Measurements from ENCODE around the gene KEAP1. TPM values are rescaled to one million over a fixed set of nuclear protein-coding genes. Genes with fewer than 3 reads are reported as not detected.
"Not testable (repeated sequence)": the region's sequence is repeated elsewhere in the genome, so short reads cannot be mapped to it uniquely, and the experiment has no call there.

The KEAP1 gene
- total RNA-seq, 1 experiment from 2014 or later = 75.2 TPM

DNA sequence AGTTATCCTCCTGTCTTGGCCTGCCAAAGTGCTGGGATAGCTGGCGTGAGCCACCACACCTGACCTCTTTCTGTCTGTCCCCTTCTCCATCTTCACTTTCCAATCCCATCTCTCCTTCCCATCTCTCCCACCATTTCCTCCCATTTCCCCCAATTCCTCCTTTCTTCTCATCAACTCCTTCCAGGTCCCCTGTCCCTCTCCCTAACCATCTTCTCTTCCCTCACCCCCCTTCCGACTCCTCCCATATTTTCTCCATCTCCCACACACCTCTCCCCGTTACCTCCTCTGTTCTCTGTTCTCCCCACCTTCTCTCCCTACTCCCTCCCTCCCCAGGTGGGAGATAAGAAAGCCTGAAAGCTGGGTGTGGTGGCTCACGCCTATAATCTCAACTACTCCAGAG is 40.6 kb downstream of the KEAP1 start:
- POLR2A ChIA-PET = no interaction called here
- Histone ChIP-seq H3K4me3 (replicated peaks in 1 of 2; ENCODE audit: low read depth in 1 of 2, low read length in 2 of 2) (no peak overlapping the region), H3K9me2 (ENCODE audit: insufficient read depth) (no peaks in the 10 kb centered on the region), H3K79me2 (ENCODE audit: insufficient read depth, low read length) (no peaks in the 10 kb centered on the region), H3K36me3 (ENCODE audit: control insufficient read depth in 1 of 2, insufficient read depth in 2 of 2, low read length in 2 of 2) (peaks cover 8 to 20% of the 10 kb centered on the region in 2 experiments), H3K4me1 (ENCODE audit: control insufficient read depth in 1 of 2, insufficient read depth in 2 of 2, low read length in 2 of 2) (peaks cover 7 to 13% of the 10 kb centered on the region in 2 experiments), H2AFZ (ENCODE audit: low read depth, low read length, poor library complexity, severe bottlenecking) (no peak overlapping the region), H3K9me3 (ENCODE audit: control insufficient read depth in 1 of 2, insufficient read depth in 1 of 2, low read depth in 1 of 2, low read length in 2 of 2) (no peaks in the 10 kb centered on the region), H3K9ac (ENCODE audit: low read length) (no peak overlapping the region), H3K4me2 (ENCODE audit: low read length) (no peak overlapping the region), H4K20me1 (ENCODE audit: insufficient read depth) (no peaks in the 10 kb centered on the region), H3K27ac (ENCODE audit: low read depth, low read length) (no peak overlapping the region), H3K27me3 (ENCODE audit: insufficient read depth, low read length) (no peaks in the 10 kb centered on the region)
- no TSS peak for BruUV-seq (replicated peaks)
- CTCF ChIA-PET = no interaction called here
- no peak for TF ChIP-seq JUND (IDR thresholded peaks at IDR 0.05)
- TF ChIP-seq ZNF274 (IDR thresholded peaks at IDR 0.05; ENCODE audit: low read depth, low read length) = no peak
- TF ChIP-seq, protein P1, sequence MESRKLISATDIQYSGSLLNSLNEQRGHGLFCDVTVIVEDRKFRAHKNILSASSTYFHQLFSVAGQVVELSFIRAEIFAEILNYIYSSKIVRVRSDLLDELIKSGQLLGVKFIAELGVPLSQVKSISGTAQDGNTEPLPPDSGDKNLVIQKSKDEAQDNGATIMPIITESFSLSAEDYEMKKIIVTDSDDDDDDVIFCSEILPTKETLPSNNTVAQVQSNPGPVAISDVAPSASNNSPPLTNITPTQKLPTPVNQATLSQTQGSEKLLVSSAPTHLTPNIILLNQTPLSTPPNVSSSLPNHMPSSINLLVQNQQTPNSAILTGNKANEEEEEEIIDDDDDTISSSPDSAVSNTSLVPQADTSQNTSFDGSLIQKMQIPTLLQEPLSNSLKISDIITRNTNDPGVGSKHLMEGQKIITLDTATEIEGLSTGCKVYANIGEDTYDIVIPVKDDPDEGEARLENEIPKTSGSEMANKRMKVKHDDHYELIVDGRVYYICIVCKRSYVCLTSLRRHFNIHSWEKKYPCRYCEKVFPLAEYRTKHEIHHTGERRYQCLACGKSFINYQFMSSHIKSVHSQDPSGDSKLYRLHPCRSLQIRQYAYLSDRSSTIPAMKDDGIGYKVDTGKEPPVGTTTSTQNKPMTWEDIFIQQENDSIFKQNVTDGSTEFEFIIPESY (IDR thresholded peaks at IDR 0.05; ENCODE audit: extremely low read depth, insufficient replicate concordance, low read length) = no peak
- TF ChIP-seq, protein P2, sequence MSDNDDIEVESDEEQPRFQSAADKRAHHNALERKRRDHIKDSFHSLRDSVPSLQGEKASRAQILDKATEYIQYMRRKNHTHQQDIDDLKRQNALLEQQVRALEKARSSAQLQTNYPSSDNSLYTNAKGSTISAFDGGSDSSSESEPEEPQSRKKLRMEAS (IDR thresholded peaks at IDR 0.05) = no peak
- TF ChIP-seq EZH2phosphoT487 (IDR thresholded peaks at IDR 0.05; ENCODE audit: borderline replicate concordance) = no peak
- TF ChIP-seq, protein P3, sequence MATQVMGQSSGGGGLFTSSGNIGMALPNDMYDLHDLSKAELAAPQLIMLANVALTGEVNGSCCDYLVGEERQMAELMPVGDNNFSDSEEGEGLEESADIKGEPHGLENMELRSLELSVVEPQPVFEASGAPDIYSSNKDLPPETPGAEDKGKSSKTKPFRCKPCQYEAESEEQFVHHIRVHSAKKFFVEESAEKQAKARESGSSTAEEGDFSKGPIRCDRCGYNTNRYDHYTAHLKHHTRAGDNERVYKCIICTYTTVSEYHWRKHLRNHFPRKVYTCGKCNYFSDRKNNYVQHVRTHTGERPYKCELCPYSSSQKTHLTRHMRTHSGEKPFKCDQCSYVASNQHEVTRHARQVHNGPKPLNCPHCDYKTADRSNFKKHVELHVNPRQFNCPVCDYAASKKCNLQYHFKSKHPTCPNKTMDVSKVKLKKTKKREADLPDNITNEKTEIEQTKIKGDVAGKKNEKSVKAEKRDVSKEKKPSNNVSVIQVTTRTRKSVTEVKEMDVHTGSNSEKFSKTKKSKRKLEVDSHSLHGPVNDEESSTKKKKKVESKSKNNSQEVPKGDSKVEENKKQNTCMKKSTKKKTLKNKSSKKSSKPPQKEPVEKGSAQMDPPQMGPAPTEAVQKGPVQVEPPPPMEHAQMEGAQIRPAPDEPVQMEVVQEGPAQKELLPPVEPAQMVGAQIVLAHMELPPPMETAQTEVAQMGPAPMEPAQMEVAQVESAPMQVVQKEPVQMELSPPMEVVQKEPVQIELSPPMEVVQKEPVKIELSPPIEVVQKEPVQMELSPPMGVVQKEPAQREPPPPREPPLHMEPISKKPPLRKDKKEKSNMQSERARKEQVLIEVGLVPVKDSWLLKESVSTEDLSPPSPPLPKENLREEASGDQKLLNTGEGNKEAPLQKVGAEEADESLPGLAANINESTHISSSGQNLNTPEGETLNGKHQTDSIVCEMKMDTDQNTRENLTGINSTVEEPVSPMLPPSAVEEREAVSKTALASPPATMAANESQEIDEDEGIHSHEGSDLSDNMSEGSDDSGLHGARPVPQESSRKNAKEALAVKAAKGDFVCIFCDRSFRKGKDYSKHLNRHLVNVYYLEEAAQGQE (IDR thresholded peaks at IDR 0.05; ENCODE audit: low read depth) = no peak
- TF ChIP-seq ZFX (IDR thresholded peaks at IDR 0.05) = no peak
- no peak for TF ChIP-seq ELF1 (IDR thresholded peaks at IDR 0.05; ENCODE audit: borderline replicate concordance, low read depth)
- no peak for TF ChIP-seq EZH2 (IDR thresholded peaks at IDR 0.05)
- TF ChIP-seq, protein P4, sequence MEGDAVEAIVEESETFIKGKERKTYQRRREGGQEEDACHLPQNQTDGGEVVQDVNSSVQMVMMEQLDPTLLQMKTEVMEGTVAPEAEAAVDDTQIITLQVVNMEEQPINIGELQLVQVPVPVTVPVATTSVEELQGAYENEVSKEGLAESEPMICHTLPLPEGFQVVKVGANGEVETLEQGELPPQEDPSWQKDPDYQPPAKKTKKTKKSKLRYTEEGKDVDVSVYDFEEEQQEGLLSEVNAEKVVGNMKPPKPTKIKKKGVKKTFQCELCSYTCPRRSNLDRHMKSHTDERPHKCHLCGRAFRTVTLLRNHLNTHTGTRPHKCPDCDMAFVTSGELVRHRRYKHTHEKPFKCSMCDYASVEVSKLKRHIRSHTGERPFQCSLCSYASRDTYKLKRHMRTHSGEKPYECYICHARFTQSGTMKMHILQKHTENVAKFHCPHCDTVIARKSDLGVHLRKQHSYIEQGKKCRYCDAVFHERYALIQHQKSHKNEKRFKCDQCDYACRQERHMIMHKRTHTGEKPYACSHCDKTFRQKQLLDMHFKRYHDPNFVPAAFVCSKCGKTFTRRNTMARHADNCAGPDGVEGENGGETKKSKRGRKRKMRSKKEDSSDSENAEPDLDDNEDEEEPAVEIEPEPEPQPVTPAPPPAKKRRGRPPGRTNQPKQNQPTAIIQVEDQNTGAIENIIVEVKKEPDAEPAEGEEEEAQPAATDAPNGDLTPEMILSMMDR (IDR thresholded peaks at IDR 0.05 in 2 of 3, conservative IDR thresholded peaks at IDR 0.05 in 1 of 3; ENCODE audit: borderline replicate concordance in 1 of 3, insufficient read depth in 1 of 3, low read depth in 2 of 3, low read length in 2 of 3) = no peak
- TF ChIP-seq TCF7L2 (IDR thresholded peaks at IDR 0.05; ENCODE audit: borderline replicate concordance, extremely low read depth, insufficient read depth, insufficient read length) = no peak
- TF ChIP-seq SP1 (IDR thresholded peaks at IDR 0.05; ENCODE audit: low read depth) = no peak
- no peak for TF ChIP-seq SRF (IDR thresholded peaks at IDR 0.05; ENCODE audit: low read depth)
- ATAC-seq = no peak
- no peak for DNase-seq (ENCODE audit: low read depth, low spot score)
- RAD21 ChIA-PET (ENCODE audit: low non-redundant PET in 1 of 2, low total read pairs in 2 of 2, uncharacterized antibody in 2 of 2, unreplicated experiment in 2 of 2) = no interaction called here
- intact Hi-C loops (cut with micrococcal nuclease) = no loop called here

DNA sequence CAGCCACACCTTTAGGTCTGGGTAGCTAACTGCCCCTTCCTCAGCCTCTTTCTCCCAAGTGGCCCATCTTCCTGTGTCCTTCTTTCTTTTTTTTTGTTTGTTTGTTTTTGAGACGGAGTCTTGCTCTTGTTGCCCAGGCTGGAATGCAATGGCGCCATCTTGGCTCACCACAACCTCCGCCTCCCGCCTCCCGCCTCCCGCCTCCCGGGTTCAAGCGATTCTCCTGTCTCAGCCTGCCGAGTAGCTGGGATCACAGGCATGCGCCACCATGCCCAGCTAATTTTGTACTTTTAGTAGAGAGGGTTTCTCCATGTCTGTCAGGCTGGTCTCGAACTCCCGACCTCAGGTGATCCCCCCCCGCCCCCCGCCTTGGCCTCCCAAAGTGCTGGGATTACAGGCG is 41.1 kb downstream of the KEAP1 start:
- POLR2A ChIA-PET; H3K4me3 ChIP-seq (replicated peaks in 1 of 2; ENCODE audit: low read depth in 1 of 2, low read length in 2 of 2); H4K20me1 ChIP-seq (ENCODE audit: insufficient read depth); DNase-seq (ENCODE audit: low read depth, low spot score); CTCF ChIA-PET; H3K27ac ChIP-seq (ENCODE audit: low read depth, low read length); H3K9me3 ChIP-seq (ENCODE audit: control insufficient read depth in 1 of 2, insufficient read depth in 1 of 2, low read depth in 1 of 2, low read length in 2 of 2); H3K9me2 ChIP-seq (ENCODE audit: insufficient read depth); BruUV-seq (replicated peaks); intact Hi-C loops (cut with micrococcal nuclease); ATAC-seq; RAD21 ChIA-PET (ENCODE audit: low non-redundant PET in 1 of 2, low total read pairs in 2 of 2, uncharacterized antibody in 2 of 2, unreplicated experiment in 2 of 2); H2AFZ ChIP-seq (ENCODE audit: low read depth, low read length, poor library complexity, severe bottlenecking); H3K27me3 ChIP-seq (ENCODE audit: insufficient read depth, low read length); H3K4me2 ChIP-seq (ENCODE audit: low read length); H3K9ac ChIP-seq (ENCODE audit: low read length); H3K79me2 ChIP-seq (ENCODE audit: insufficient read depth, low read length): not testable (repeated sequence)
- H3K36me3 ChIP-seq (ENCODE audit: control insufficient read depth in 1 of 2, insufficient read depth in 2 of 2, low read length in 2 of 2) = peaks cover 6 to 16% of the 10 kb centered on the region in 2 experiments
- peaks cover 7 to 13% of the 10 kb centered on the region in 2 experiments for H3K4me1 ChIP-seq (ENCODE audit: control insufficient read depth in 1 of 2, insufficient read depth in 2 of 2, low read length in 2 of 2)
